Left cardiac atrium (tissue), 4 donors: Measurements from ENCODE around the gene RGS3. TPM values are rescaled to one million over a fixed set of nuclear protein-coding genes. Genes with fewer than 3 reads are reported as not detected.
"Not testable (repeated sequence)": the region's sequence is repeated elsewhere in the genome, so short reads cannot be mapped to it uniquely, and the experiment has no call there.

ENCODE experiments used
- ATAC-seq, 2 donors: fragments of 200-7000 bp; cut with Tn5 transposase; one replicate each; pipeline ENCODE4 v1.9.1; 2020; ENCODE audit warnings: mild to moderate bottlenecking in 2 of 2, moderate library complexity in 2 of 2
- DNase-seq: peaks from one replicate; pipeline ENCODE4 v3.0.0-alpha.2; 2020
- intact Hi-C, 2 donors: fragments of 100-400 bp; cut with DNase I; formaldehyde crosslinking; loops; one replicate each; pipeline versions ENCODE4 v1.14.1 to v1.15.1; 2022 to 2023
- long read RNA-seq: library from polyadenylated mRNA; unstranded; transcript quantifications from one replicate; pipeline ENCODE4 v2.0.0, GENCODE V29; 2021
- total RNA-seq, 2 donors: library from RNA; stranded (reverse); fragmentation: NEBNext Ultra II Directional; extraction: Animal tissue kit (Norgen Biotek cat#: 25700); gene quantifications; one replicate each; pipeline ENCODE4 v1.2.1, GENCODE V29; 2021
- donor health status: DM: no; HTN: yes; CAD: no.
- donor health status: DM: no; HTN: yes; CAD: no; lungs with severe emphysema.
- donor health status: DM: yes; HTN: yes; CAD: no.
- donor health status: Dilated cardiomyopathy.

Gene RGS3
- total RNA-seq = 100 to 1,000 TPM; 124 to 131 TPM
- long read RNA-seq, full-length matches to known transcripts = 55 of 136 reads
- long read RNA-seq, partial matches to known transcripts = 29 of 136 reads
- long read RNA-seq, other reads (novel, unspliced or antisense) = 52 of 136 reads

DNA sequence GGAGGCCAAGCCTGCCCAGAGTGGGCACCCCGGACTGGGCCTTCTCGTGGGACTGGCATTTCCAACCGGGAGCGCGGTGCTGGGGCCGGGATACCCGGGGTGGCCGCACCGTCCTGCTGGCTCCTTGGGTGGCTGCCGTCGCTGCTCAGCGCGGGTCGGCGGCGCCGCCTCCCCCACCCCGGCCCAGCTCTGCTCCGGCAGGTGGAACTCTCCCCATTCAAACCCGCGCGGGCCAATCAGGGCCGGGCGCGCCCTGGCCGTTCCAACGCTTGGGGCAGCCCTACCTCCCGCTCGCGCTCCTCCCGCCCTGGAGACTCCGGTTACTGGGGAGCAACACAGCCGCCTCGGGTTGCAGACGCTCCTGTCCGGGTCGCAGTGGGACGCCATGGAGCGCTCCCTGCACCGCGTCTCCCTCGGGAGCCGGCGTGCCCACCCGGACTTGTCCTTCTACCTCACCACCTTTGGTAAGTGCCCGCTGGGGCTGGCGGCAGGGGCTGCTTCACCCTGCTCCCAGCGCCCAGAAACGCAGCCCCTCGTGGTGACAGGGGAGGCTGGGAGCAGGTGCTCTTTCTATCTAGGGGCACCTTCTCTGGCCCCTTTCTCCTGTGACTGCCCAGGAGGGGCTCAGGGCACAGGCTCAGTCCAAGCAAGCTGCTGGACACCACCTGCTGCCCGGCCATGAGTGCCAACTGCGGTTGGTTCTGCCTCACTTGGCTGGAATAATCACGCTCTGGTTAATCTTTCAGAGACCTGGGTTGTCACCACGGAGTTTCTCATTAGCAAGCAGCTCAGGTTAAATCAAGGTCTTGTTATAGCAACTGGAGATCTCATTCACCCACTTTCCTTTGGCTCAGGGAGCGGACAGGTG lies at the start of gene RGS3:
Gene RGS3, plus strand, starts transcription at position 310 of the 868 bp plus-strand sequence. Its CDS starts 76 bp downstream, at position 386.
- intact Hi-C loops = loop anchor here in 1 of 2 donors (5.0 kb wide), 1 partner anchor 34 kb away; no protein-coding TSS in a partner anchor
- ATAC-seq = peak; percentile 92 to 97

DNA sequence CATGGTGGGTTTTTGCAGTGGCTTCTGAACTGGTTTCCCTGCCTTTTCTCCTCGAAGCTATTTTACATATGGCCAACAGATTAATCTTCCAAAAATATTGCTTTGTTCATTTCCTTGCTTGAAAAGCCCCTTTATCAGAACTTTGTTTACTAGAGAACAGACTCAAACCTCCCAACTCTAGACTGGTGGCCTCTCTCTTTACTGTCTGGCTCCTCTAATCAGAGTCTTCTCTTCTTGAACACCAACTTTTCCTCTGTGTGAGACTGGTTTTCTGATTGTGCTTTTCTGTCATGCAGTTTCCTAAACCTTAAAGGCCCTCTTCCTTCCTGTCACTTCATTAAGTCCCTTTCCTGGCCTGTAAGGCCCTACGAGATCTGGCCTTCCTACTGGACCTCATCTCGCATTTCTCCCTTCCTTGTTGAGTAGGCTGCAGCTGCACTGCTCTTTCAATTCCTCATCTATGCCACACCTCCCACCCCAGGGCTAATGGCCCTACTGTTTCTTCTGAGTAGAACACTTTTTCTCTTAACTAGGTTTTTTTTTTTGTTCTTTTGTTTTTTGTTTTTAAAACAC lies 47.3 kb upstream of the RGS3 start:
- ATAC-seq (peak; percentile 23 to 62), DNase-seq (no peak)
- intact Hi-C loops = no loop called here

More for the DNA sequence above, at the start of gene RGS3:
- peak; percentile 72 for DNase-seq

DNA sequence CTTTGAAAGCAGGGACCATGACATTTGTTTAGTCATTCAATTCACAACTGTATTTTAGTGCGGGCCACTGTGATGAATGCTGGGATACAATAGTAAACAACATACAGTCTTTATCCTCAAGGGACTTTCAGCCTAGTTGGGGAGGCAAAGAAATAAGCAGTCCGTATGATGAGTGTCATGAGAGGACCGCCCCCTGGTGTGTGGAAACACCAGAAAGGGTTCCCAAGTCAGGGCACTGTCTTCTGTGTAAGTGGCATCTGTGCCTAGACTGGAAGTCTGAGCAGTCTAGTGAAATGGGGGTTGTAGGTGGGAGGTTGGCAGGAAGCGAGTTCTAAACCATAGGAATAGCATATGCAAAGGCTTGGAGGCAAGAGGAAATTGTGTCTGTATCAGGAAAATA lies 46.2 kb upstream of the RGS3 start:
- DNase-seq (no peak), ATAC-seq (no peak)
- intact Hi-C loops = no loop called here

DNA sequence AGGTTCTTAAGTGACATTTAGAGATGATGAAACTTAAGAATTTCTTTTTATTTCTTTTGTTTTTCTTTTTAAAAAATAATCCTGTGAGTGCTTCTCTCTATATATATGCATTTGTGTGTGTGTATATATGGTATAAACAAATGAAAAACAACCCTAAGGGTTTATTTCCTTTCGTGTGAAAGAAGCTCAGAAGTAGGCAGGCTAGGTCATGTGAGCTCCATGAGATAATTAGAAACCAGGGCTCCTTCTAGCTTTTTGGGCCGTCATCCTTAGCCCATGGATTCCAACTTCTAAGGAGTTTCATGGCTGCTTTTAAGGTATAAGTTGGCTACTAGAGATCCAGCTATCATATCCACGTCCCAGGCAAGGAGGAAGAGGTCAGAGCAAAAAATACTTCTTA lies 41.8 kb upstream of the RGS3 start:
- intact Hi-C loops = no loop called here
- ATAC-seq = no peak
- DNase-seq = no peak

DNA sequence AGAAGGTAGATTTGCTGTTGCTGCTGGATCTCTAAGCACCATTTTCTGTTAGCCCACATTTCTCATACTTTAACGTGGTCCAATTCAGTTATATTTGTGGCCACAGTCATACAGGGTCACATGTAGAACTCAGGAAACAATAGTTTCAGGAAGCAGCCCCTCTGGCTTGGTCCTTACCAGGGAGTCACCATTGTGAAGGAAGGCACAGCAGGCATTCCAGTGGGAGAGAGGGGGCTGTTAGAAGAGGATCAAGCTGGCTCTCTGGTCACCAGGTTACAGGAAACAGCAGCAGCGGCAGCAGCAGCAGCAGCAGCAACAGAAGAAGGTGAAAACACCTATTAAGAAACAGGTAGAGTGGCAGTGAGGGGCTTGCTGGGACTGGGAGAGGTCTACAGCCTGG lies 38.5 kb upstream of the RGS3 start:
- intact Hi-C loops = no loop called here
- ATAC-seq = no peak
- DNase-seq = no peak

DNA sequence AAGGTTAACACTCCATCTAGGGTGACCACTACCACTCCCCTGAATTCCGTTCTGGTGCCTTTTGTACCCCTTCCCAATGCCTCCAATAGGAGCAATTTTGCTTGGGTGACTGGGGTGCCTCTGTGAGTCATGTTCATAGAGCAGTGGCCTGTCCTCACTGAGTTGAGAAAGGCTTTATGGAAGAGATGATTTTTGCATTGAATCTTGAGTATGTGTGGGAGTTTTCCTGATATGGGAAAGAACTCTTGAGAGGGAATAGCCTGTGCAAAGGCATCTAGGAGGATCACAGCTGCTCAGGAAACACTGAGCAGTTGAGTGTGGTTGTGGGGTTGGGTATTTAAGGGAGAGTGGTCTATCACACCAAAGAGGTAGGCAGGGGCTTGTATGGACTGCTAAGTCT lies 36.8 kb upstream of the RGS3 start:
- intact Hi-C loops = no loop called here
- DNase-seq (no peak), ATAC-seq (no peak)

DNA sequence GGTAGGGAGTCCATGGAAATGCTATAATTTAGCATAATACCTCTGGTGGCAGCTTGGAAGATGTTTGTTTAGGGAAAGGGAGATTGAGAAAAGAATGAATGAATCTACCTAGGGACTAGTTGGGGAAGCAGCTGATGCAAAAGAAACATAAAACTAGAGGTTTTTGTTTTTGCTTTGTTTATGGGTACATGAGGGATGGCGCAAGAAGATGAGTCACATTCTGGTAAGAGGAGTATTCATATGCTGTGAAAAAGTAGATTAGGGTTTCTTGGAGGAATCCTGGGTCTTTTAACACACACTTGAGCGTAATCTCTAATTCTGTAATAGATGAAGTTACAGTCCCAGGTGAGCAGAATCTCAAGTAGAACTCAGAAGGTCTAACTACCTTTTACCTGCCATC lies 35.9 kb upstream of the RGS3 start:
- ATAC-seq (no peak), DNase-seq (no peak)
- intact Hi-C loops = no loop called here

DNA sequence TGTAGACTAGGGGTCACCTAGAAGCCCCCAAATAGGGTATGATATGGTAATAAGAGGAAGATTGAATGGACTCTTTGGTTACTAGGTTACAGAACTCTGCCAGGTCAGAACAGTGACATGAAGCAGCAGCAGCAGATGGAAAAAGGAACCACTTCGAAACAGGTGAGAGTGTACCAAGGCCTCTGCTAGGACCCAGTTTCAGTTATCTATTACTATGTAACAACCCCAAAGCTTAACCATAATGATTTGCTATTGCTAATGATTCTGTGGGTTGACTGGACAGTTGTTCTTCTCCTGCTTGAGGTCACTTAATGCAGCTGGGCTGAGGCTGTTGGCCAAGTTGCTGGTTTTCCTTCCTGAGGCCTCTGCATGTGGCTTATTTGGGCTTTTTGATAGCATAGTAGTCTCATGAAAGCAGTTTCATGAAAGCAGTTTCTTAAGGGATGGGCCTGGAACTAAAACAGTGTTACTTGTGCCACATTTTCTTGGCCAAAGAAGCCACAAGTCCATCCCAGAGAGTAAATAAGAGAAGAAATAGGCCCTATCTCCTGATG lies 35.4 kb upstream of the RGS3 start:
- no peak for DNase-seq
- ATAC-seq = no peak
- intact Hi-C loops = no loop called here

DNA sequence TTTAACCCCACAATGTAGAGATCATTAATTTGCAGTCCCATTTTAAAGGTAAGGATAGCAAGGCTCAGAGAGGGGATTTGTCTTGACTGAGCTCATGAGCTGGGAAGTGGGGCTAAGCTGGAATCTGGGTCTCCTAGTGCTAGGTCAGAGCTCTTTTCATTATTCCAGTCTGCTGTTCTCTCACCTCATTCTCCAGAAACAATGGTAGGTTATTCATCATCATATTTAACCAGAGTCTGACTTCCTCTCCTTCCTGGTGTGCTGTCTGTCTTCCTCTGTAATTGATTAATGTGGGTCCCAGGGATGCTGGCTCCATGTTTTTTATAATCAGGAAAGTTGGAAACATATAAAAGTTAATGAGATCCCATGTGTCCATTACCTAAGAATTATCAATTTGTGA lies 32.3 kb upstream of the RGS3 start:
- no peak for ATAC-seq
- intact Hi-C loops = no loop called here
- DNase-seq = no peak

DNA sequence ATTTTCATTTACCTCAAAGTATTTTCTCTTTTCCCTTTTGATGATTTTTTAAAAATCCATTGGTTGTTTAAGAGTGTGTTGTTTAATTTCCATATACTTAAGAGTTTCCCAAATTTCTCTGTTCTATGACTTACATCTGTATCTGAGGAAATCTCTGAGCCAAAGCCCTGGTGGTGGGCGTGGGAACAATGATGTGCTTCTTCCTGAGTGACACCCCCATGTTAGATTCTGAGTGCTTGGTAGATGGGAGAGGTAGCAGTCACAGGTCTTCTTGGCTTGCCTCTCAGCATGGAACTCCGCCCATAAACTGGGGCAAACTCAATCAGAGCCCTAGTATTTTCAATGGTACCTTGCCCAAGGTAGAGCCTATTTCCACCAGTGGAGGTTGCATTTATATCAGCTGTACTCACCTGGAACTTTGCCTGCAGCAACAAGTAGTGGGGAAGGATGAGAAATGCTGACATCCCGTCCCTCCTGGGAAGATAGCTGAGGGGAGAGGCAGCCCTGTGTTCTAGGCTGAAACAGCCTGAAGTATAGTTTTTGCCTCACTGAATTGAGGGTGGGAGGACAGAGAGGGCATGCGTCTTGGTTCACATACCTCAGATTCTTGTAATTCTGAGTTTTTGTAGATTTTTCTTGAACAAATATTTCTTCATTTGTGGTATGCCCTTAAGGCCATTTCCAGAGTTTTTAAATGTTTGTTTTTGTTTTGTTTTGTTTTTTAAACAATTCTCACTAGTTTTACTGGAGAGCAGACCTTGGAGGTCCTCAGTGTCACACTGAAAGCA lies 26.6 kb upstream of the RGS3 start:
- no peak for DNase-seq
- intact Hi-C loops = no loop called here
- no peak for ATAC-seq

DNA sequence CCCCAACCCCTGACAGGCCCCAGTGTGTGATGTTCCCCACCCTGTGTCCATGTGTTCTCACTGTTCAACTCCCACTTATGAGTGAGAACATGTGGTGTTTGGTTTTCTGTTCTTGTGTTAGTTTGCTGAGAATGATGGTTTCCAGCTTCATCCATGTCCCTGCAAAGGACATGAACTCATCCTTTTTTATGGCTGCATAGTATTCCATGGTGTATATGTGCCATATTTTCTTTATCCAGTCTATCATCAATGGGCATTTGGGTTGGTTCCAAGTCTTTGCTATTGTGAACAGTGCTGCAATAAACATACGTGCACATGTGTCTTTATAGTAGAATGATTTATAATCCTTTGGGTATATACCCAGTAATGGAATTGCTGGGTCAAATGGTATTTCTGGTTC lies 25.8 kb upstream of the RGS3 start:
- ATAC-seq, DNase-seq, intact Hi-C loops: not testable (repeated sequence)

DNA sequence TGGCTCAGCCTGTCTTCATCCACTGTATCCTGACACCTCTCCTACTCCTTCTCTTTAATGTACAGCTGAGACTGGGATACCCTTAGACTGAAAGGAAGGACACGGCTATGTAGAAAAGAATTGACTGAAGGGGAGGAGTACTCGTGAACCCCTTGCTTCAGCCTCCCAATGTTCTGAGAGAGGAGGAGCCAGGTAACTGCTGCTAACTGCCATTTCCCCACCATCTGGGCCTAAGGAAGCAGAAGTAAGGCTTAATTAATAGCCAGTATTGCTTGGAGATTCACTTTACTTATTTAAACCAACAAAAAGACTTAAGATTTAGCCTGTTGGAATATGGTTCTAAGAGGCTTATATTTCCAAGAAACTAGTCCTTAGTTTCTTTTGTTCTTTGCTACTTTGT lies 18.8 kb upstream of the RGS3 start:
- intact Hi-C loops = loop anchor here (5.0 kb wide), 3 partner anchors 58 to 213 kb away; no protein-coding TSS in a partner anchor
- ATAC-seq (no peak), DNase-seq (no peak)

DNA sequence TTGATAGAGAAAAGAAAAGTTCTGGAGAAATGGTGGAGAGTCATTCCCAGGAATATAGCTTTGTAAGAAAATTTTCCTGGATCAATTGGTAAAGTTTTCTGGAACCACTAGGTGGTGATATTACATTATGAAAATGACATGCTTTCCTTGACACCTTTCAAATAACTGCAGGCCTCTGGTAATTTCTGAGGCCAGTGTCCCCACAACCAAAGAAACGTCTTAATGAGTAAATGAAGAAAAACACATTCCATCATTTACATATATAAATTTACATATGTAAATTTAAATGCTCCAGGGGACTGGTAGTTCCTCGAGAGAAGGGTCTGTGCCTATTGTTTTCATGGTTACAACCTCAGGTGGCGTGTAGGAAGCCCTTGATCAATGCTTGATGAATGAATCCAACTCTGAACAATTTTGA lies 17.2 kb upstream of the RGS3 start:
- peak; percentile 62 to 65 for ATAC-seq
- intact Hi-C loops = loop anchor here (2.0 to 5.0 kb wide), 4 partner anchors 56 to 212 kb away; no protein-coding TSS in a partner anchor

DNA sequence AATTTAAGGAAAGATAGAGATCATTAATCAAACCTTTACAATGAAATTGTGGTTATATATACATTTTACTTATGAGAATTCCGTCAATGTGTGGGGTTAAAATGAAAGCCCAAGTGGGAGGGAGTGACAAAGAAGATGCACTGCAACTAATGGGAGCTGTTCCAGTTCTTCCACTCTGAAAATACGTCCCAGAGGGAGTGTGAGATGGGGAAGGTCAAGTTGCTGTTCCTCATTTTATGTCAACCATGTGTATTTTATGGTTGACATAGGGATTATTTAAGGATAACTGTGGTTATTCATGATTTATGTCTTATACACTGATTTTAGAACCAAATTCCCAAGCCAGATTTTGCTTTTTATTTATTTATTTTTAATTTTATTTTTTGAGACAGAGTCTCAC lies 14.2 kb upstream of the RGS3 start:
- ATAC-seq = no peak
- DNase-seq = no peak
- intact Hi-C loops = loop anchor here (5.0 kb wide), 3 partner anchors 53 to 208 kb away; no protein-coding TSS in a partner anchor

More for the DNA sequence above, 17.2 kb upstream of the RGS3 start:
- no peak for DNase-seq

DNA sequence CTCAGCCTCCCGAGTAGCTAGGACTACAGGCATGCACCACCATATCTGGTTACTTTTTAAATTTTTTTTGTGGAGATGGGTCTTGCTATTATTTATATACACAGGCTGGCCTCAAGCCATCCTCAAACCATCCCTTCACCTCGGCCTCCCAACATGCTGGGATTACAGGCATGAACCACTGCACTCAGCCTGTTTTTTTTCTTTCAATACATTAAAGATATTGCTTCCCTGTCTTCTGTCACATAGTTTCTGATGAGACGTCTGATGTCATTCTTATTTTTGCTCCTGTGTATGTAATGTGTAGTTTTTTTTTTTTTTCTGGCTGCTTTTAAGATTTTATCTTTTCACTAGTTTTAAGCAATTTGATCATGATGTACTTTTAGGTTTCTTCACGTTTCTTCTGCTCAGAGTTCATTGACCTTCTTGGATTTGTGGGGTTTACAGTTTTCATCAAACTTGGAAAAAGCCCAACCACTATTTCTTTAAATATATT lies 11.4 kb upstream of the RGS3 start:
- intact Hi-C loops = loop anchor here in 1 of 2 donors (5.0 kb wide), 1 partner anchor 40 kb away; no protein-coding TSS in a partner anchor
- ATAC-seq = no peak
- DNase-seq = no peak

DNA sequence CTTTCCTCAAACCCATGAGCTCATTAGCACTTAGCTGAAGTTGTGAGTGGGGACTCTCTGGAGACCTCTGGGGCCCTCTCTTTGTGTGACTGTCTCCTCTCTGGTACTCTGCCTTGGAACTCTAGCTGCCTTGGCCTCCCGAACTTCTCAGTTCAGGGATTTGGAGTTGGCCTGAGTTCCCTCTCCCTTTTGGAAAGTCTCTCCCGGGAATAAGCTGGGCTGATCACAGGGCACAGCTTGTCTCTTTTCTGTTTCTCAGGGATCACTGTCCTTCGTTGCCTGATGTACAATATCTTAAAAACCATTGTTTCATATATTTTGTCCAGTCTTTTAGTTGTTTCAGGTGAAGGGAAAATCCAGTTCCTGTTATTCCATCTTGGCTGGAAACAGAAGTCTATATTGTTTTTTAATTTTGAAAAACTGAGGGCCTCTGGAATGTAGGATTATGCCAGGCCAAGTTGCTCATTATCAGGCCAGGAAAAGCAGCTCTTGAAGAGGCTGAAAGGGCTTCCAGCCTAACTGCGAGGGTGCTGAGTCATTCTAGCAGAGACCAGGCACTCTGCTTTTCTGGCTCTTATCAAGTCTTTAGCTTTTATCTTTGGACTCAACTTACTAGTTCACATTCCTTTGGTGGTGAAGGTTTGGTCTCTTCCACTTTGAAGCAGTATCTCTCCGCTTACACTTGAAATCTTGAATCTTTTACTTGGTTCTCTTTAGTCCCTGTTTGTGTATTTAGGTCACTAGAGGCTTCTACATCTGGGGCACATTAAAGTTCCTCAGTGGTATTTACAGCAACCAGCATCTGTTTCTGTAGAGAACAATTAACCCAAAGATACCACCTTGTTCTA lies 8.4 kb upstream of the RGS3 start:
- ATAC-seq = peak; percentile 92 to 98
- peak; percentile 74 for DNase-seq
- intact Hi-C loops = loop anchor here in 1 of 2 donors (5.0 kb wide), 1 partner anchor 37 kb away; no protein-coding TSS in a partner anchor

DNA sequence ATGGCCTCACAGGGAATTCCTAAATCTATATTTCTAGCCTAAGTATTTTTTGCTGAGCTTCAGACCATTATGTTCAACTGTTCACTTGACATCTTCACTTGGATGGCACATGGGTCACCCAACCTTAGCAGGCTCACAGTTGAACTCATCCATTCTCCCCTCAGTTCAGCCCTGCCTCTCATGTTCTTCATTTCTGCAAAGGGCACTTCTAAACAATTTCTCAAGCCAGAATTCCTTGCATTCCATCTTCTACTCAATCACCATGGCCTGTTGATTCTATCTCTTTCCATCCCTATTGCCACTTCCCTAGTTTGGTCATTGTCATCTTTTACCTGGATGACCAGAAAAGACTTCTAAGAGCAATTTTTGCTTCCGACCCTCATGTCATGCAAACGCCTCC lies 7.3 kb upstream of the RGS3 start:
- DNase-seq (no peak), ATAC-seq (no peak)
- intact Hi-C loops = no loop called here

DNA sequence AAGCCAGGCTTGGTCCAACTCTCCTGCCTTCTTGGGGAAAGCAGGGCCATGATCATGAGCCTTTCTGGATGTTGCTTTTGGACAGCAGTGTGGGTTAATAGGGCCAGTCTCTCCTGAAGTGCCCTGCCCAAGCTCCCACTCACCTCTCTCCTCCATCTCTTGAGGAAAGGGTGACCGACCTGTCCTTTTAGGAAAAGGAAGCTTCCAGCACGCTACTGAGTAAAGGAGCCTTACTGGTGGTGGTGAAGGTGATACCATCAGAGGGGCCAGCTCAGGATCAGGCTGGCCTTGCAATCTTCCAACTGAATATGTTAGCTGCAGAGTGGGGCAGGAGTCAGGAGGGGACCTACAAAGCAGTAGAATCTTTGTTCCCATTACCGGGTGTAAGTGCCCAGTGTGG lies 2.2 kb upstream of the RGS3 start:
- intact Hi-C loops = loop anchor here in 1 of 2 donors (5.0 kb wide), 1 partner anchor 36 kb away; no protein-coding TSS in a partner anchor
- ATAC-seq = no peak

More for the DNA sequence above, 2.2 kb upstream of the RGS3 start:
- DNase-seq = no peak
